ENCODE measurements around the gene TAF5.
A peak's percentile ranks its signal among the peaks of the same experiment; 100 is the strongest.
"Not testable (repeated sequence)": the region's sequence is repeated elsewhere in the genome, so short reads cannot be mapped to it uniquely, and the experiment has no call there.

The TAF5 gene

DNA sequence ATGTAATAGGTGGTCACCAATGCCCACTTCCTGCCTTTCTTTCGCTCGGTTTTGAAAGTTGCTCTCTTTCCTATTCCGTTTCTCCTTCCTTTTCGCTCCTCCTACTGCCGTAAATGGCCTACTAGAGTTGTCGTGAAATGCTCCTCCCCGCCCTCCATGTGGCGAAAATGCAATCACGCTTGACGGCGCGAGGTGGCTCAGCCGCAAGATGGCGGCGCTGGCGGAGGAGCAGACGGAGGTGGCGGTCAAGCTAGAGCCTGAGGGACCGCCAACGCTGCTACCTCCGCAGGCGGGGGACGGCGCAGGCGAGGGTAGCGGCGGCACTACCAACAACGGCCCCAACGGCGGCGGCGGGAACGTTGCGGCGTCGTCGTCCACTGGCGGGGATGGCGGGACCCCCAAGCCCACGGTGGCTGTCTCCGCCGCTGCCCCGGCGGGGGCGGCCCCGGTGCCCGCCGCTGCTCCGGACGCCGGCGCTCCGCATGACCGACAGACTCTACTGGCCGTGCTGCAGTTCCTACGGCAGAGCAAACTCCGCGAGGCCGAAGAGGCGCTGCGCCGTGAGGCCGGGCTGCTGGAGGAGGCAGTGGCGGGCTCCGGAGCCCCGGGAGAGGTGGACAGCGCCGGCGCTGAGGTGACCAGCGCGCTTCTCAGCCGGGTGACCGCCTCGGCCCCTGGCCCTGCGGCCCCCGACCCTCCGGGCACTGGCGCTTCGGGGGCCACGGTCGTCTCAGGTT, at the start of gene TAF5:
TAF5 (plus strand) TSS at position 195 of the 737 bp plus-strand sequence; CDS start at position 209, 14 bp downstream.
- DNase-seq = peak; percentile 95

DNA sequence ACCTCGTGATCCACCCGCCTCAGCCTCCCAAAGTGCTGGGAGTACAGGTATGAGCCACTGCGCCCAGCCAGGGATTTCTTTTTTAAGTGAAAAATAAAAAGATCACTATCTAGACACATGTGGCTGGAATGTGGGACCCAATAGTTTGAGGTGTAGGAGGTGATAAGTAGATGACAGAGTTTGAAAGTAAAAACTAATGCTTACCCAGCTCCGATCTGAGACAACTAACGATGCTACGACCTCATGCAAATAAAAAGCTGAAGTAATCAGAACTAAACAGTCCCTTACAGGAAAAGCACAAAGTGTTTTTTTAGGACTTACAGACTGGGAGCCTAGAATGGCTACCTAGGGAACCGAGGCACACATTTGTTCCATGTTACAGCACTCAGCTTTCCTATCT, 39.9 kb upstream of the TAF5 start:
- no peak for DNase-seq

DNA sequence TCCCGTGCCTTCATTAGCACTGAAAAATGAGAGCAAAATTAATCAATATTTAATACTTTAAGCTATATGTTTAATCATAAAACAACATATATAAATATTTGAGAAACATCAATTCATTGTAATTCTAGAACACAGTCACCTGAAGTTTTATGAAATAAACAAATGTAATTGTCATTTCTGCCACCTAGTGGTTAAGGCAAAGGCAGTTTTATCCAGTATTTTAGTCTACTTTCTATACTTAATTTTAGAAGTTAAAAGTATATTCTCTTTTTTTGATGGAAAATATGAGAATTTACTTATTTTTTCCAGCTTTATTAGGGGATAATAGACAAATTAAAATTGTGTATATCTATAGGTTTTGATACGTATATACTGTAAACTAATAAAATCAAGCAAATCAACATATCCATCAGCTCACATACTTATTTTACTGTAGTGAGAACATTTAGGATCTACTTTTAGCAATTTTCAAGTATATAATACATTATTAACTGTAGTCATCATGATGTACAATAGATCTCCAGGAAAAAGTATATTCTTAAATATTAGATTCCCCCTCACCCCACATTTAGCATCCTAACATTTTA, 33.7 kb upstream of the TAF5 start:
- DNase-seq = no peak

DNA sequence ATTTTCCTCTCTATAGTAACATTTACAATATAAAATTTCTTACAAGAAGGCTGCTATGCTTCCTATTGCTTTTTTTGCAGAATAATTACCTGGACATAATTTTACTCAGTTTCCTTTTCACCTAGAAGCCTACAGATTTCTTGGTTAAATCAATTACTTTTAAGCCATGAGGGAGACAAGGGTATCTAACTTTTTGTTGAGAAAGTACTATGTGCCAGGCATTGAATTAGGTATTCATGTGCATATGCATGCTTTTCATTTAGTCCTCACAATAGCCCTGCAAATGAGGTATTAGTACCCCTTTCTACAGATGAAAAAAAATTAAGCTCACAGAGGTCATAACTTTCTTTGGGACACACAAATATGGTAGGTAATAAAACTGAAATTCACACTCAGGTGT, 33.2 kb upstream of the TAF5 start:
- DNase-seq = no peak

DNA sequence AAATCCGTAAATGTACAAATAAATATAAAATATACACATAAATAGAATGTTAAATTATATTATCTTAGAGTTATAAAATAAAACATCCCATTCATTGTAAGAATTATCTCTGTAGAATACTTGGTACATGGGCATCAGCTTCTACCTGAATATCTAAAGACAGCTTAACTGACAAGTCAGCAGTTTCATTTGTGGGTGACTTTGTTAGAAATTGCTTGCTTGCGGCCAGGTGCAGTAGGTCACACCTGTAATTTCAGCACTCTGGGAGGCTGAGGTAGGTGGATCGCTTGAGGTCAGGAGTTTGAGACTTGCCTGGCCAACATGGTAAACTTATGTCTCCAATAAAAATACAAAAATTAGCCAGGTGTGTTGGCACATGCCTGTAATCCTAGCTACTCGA, 31.4 kb upstream of the TAF5 start:
- no peak for DNase-seq

DNA sequence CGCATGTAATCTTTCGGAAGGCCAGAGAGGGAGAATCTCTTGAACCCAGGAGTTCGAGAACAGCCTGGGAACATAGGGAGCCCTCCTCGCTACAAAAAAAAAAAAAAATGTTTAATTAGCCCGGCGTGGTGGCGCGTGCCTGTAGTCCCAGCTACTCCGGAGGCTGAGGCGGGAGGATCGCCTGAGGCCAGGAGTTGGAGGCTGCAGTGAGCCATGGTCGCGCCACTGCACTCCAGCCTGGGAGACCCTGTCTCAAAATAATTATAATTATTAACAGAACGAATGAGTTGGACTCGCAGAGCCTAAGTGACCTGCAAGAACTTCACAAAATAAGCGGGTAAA, 17.6 kb upstream of the TAF5 start:
- no peak for DNase-seq

DNA sequence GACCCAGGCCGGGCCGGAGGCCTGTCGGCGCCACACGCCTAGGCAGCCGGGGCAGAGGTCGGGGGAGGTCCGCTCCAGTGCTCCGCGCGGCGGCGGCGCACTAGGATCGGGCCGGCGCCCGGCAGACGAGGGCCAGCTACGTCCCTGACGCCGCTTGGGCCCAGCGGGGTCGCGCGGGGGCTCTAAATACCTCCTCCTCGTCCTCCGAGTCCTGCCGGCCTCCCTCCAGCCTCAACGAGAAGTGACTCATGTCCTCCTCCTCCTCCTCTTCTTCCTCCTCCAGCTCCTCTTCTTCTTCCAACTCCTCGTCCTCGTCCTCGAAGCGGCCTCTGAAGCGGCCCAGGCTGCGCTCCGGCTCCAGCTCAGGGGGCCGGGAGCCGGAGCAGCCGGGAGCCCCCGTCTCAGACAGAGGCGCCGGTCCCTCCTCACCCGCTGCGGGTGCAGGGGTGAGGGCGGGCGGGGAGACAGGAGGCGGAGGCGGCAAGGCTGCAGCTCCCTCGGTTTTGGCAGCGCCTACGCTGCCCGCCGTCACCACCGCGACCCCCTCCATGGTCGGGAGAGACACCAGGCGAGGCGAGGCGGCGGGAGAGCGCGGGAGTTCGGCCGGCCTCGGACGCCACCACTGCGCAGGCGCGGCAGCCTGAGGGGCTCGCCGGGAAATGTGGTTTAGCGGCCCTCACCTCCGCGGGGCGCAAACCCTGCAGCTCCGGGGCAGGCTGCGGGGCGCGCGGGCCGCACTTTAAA, 17.1 kb upstream of the TAF5 start, which contains the start of gene PCGF6:
PCGF6 (minus strand) TSS at position 624 of the 744 bp plus-strand sequence; CDS start at position 550, 74 bp downstream.
- peak; percentile 91 for DNase-seq

DNA sequence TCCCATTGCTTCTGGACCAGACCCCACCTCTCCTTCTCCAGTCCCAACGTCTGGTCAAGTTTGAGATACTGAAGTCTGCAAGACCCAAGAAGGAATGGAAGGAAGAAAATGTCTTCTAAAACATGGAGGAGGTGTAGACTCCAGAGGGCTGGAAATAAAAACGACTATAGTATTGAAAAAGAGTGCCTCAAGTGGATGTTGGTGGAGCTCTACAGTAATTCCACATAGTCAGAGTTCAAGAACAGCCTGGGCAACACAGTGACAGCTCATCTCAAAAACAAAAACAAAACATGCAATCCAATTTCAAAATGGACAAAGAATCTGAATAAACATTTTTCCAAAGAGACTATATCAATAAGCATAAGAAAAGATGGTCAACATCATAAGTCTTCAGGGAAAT, 14.5 kb upstream of the TAF5 start:
- no peak for DNase-seq

DNA sequence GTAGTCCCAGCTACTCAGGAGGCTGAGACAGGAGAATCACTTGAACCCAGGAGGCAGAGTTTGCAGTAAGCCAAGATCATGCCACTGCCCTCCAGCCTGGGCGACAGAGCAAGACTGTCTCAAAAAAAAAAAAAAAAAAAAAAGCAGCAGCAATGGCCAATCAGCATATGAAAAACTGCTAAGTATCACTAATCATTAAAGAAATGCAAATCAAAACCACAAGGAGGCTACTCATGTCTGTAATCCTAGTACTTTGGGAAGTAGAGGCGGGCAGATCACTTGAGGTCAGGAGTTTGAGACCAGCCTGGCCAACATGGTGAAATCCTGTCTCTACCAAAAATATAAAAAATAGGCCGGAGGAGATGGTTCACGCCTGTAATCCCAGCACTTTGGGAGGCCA, 13.2 kb upstream of the TAF5 start:
- DNase-seq = not testable (repeated sequence)

DNA sequence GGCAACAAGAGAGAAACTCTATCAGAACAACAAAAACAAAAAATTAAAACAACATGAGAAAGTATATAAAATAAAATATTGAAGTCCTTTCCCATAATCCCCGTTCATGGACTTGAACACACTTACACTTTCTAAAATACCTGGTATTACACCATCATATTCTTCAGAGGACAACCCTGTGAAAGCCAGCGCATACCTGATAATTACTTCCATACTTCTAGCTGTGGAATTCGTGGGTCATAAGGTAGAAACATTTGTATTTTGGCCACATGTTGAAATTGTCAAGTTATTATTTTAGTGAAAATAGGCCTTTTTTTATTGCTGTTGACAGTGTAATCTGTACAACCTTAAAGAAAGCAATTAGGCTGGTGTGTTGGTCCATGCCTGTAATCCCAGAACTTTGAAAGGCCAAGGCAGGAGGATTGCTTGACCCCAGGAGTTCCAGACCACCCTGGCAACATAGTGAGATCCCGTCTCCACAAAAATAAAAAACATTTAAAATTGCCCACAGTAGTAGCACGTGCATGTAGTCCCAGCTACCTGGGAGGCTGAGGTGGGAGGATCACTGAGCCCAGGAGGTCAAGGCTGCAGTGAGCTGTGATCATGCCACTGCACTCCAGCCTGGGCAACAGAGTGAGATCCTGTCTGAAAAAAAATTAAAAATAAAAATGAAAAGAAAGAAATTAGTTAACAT, 11.7 kb upstream of the TAF5 start:
- no peak for DNase-seq

DNA sequence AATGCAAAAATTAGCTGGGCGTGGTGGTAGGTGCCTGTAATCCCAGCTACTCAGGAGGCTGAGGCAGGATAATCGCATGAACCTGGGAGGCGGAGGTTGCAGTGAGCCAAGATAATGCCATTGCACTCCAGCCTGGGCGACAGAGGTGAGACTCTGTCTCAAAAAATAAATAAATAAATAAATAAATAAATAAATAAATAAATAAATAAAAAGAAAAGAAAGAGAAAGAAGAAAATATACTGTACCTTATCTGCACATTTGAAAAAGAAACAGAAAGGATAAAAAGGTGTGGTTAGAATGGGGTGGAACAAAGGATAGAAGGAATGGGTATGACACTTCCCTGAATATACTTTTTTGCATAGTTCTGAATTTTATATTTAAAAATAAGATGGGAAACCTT, 8.3 kb upstream of the TAF5 start:
- not testable (repeated sequence) for DNase-seq

DNA sequence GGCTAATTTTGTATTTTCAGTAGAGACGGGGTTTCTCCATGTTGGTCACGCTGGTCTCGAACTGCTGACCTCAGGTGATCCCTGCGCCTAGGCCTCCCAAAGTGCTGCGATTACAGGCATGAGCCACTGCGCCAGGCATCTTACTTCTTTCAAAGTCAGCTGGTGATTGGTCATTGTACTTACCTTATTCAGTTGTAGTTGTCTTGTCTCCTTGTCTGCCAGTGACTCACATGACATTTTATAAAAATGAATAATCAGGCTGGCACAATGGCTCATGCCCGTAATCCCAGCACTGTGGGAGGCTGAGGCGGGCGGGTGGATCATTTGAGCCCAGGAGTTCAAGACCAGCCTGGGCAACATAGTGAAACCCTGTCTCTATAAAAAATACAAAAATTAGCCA, 7.0 kb upstream of the TAF5 start:
- not testable (repeated sequence) for DNase-seq

DNA sequence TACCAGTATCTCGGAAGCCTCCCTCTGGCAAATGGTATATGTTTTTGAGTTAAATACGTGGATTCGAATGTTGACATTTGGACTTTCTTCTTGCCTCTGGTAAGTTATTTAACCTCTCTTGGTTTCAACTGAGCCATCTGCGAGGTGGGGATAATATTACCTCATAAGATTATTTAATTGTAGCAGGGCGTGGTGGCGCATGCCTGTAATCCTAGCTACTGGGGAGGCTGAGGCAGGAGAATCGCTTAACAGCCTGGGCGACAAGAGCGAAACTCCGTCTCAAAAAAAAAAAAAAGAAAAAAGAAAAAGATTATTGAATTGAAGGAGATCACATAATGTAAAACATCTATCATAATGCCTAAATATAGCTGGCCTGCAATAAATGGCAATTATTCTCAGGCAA, 396 bp upstream of the TAF5 start:
- DNase-seq = no peak

DNA sequence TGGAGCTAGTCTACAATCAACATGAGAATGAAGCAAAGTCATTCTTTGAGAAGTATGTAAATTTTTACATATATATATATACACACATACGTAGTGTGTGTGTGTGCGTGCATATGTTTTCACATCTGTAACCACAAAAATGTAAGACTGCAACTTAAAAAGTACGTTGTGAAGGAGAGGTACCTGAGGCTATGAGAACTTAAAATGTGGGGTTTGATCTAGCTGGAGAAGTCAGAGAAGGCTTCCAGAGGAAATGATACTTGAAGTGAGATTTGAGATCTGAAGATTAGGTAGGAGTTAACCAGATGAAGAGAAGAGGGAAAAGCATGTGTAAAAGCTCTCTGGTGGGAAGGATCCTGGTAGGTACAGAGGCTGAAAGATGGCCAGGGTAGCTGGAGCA, 5.8 kb downstream of the TAF5 start:
- DNase-seq = no peak

DNA sequence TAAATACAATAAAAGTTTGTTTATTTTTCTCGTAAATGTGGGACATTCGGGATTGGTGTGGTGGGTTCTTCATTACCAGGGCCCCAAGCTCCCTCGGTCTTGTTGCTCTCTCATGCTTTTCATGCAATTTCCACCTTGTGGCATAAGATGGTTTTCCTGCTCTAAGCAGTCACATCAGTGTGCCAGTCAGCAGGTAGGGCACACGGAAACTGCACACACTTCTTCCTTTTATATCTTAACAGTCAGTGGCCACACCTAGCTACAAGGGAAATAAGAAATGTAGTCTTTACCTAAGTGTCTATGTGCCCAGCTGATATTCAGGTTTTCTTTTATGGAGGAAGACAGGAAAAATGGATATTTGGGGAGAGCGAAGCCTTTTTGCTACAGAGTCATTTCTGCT, 6.5 kb downstream of the TAF5 start:
- DNase-seq = no peak

DNA sequence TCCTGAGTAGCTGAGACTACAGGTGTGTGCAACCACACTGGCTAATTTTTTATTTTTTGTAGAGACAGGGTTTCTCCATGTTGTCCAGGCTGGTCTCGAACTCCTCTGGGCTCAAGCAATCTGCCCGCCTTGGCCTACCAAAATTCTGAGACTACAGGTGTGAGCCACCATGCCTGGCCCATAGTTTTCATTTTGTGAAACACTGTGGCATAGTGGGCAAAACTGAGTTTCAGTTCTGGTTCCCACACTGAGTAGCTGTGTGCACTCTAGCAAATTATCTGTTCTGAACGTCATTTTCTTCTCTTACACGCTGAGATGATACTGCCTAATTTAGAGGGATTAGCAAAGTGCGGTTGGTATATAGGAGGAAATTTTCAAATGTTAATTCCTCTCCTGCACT, 15.0 kb downstream of the TAF5 start:
- no peak for DNase-seq

DNA sequence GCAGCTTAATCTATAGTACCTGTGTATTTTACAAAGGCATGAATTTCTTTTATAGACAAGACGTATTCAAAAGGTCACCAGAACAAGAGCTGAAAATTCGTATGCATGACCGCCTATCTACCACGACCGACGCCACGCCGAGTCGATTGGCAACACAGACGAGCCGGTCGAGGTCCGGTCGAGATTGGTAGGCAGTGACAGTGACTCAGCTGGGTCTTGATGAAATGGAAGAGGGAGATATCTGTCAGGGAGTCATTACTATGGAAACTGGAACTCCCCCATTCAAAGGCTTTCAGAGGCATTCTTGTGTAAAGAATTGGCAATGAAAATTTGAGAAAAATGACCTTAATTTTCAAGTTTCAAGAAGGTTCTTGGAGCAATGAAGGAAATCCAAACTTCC, 26.4 kb downstream of the TAF5 start:
- no peak for DNase-seq

DNA sequence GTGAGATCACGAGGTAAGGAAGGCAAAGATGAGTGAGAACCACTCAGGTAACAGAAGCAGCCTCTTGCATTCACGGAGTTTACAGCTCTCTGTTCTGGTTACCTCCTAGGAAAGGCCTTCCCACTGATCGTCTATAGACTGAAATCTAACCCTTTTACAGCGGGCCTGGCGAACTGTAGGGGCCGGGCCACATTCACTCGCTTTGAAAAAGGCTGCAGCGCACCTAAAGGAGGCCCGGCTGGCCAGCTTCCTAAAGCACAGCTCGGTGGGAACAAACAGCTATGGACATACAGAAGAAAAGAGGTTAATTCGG, 27.9 kb downstream of the TAF5 start:
- DNase-seq = peak; percentile 35

DNA sequence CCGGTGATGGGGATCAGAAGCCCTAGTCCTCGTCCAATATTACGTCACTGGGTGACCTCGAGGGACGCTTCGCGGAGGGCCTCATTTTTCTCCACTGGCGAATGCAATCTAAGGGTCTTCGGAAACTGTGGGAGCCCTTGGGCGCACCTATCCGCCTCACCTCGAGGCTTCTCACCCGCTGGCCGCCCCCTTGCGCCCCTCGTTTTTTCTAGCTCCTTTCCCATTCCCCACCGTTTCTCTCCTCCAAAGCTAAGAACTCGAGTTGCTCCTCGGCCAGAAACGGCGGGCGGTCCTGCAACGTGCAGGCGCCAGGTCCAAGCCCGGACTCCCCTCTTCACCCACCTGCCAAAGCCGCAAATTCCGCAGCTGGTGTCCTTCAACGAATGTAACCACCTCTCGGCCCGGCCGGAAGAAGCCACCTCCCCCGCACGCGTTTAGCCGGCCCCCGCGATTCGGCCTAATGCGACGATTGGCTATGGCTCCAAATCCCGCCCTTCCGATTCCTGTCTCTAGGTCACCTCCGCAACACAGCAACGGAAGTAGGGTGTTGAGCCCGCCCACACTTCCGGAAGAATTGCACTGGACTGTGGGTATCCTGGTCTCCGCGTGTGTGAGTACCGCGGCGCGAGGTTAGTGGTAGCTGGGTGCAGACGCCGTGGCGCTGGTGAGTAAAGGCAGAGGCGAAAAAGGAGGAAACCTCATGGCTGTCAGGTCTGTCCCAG, 28.5 kb downstream of the TAF5 start, which contains the start of the genes ATP5MK and PDCD11:
ATP5MK (minus strand) TSS at position 409 of the 722 bp plus-strand sequence. CDS start 4,018 bp downstream, outside the sequence.
PDCD11 (plus strand) TSS at position 560 of the 722 bp plus-strand sequence. CDS start 1,801 bp downstream, outside the sequence.
- DNase-seq = peak; percentile 99

DNA sequence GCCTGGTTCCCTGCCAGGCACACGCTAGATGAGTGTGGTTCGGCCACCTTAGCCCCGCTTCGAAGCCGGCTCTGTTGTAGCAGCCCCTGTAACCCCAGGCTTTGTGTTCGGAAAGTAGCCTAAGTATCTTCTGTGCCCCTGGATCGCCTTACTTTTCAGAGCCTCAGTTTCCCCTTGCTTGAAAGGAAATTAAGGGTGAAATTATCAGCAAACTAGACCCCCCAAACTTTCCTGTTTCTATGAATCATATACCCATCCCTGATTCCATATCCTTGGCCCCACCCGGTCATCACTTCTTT, 29.0 kb downstream of the TAF5 start:
- no peak for DNase-seq

DNA sequence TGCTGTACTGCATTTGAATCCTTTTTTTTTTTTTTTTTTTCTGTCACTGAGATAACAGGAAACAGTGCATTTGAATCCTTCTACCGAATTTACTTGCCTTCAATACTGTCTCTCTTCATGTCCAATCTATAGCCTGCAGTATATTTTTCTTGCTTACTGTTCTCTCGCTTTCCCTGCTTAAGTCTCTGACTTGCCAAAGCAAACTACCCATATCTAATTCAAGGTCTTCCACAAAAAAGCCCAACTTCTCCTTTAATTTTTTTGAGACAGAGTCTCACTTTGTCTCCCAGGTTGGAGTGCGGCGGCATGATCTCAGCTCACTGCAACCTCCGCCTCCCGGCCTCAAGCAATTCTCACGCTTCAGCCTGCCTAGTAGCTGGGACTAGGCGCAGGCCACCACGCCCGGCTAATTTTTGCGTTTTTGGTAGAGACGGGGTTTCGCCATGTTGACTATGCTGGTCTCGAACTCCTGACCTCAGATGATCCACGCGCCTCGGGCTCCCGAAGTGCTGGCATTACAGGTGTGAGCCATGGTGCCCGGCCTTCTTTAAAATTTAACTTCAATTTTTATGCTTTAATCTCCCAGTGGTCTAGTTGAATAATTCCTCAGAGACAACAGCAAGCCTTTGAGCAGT, 29.5 kb downstream of the TAF5 start:
- DNase-seq = no peak

DNA sequence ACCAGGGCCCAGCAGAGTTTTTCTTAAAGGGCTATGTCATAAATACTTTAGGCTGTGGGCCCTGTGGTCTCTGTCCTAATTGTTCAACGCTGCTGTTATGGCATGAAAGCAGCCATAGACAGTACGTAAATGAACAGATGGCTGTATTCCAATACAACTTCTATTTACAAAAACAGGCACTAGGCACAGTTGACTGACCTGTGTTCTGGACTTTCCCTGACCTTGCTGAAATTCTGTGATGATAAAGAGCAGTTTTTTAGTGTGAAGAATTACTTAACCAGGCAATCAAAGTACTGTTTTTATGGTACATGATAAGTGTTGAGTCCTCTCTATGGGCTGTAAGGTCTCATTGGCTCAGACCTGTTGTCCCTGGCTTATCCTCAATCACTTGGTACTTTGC, 45.8 kb downstream of the TAF5 start:
- DNase-seq = no peak

All from femur (tissue), 1 donor.